ENCODE measurements around the gene PRDM5.

PRDM5 gene

DNA sequence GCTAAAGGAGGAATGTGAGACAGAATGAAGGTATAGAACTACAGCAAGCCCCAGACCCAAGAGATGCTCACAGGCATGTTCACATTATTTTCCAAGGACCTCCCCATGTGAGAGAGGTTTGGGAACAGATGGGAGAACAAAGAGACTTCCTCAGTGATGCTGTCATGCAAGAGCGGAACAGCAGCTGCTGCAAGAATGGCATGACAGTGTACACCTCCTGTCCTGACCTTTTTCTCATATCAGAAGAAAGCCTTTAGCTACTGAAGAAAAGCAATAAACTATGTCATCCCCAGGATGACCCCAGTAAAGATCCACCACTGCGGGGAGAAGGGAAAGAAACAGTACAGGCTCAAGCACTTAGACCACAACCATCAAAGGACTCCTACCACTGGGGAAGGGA is 7.2 kb downstream of the PRDM5 start:
- in situ Hi-C loops (cut with MboI; ENCODE audit: low sequenced_read_pairs) = no loop called here

GRCh38 chr4:120903419-120903818 is 19.1 kb downstream of the PRDM5 start:
- in situ Hi-C loops (cut with MboI; ENCODE audit: low sequenced_read_pairs) = no loop called here

DNA sequence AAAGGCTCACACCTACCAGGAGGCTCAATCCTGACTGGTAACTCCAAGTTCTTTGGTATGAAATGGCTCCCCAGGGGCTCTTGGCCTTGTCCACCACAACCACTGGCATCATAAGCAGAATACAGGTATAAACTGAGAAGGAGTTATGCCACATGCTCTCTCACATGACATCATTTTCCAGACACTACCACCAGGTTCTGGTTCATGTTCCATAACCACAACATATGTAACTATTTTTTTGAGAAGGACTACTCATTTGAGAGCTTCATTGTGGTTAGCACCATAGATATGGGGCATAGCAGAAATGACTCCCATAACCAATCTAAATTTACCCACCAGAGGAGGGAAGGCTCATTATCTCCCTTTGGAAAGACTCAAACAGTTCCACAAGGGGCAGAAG is 19.6 kb downstream of the PRDM5 start:
- in situ Hi-C loops (cut with MboI; ENCODE audit: low sequenced_read_pairs) = no loop called here

- in situ Hi-C loops (cut with MboI; ENCODE audit: low sequenced_read_pairs) = no loop called here
Observed at GRCh38 chr4:120901731-120902130, 20.8 kb downstream of the PRDM5 start.

DNA sequence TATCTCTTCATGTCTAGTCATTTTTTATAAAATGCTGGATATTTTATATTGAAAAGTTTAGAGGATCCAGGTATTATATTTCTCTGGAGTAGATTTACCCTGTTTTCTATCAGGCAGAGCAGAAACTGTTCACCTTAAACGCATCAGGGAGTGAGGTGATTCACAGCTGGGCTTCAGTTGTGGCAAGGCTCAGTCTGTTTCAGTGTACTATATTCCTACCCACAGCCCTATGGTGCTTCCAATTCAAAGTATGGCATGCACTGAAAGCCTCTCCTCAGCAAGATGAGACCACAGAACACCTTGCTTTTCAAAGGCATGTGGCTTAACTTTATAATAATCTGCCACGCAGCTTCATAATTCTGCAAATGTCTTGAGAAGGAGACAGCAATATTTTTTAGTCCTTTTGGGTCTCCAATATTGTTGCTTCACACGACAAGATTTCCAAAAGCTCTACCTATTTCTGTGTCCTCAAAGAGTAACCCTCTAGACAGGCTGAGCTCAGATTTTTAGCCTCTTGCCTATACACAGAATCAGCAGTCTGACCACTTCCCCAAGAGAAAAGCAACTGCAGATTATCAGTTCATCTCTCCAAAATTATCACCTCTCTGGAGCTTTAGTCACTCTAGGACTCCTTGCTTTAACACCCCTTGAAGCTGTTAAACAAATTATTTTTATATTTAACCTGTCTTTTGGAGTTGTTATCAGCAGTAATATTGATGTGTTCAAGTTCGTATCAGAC is 24.4 kb downstream of the PRDM5 start:
- in situ Hi-C loops (cut with MboI; ENCODE audit: low sequenced_read_pairs) = no loop called here

DNA sequence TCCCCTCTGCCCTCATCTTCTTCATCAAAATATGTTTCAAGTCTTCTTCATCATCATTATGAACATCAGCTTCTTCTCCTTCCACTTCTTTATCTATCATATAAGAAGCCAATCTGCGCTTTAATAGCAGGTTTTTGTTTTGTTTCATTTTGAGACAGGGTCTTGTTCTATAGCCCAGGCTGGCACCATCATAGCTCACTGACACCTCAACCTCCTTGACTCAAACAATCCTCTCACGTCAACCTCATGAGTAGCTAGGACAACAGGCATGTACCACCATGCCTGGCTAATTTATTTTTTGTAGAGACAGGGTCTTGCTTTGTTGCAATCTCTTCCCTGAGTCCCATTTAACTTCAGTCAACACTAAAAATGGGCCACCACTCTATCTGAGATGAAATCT is 27.0 kb downstream of the PRDM5 start:
- in situ Hi-C loops (cut with MboI; ENCODE audit: low sequenced_read_pairs) = no loop called here

- in situ Hi-C loops (cut with MboI; ENCODE audit: low sequenced_read_pairs) = no loop called here
Observed at GRCh38 chr4:120893314-120893713, 29.2 kb downstream of the PRDM5 start.

GRCh38 chr4:120886191-120886590 is 36.3 kb downstream of the PRDM5 start:
- in situ Hi-C loops (cut with MboI; ENCODE audit: low sequenced_read_pairs) = no loop called here

- in situ Hi-C loops (cut with MboI; ENCODE audit: low sequenced_read_pairs) = no loop called here
Observed at GRCh38 chr4:120881846-120882245, 40.7 kb downstream of the PRDM5 start.

- in situ Hi-C loops (cut with MboI; ENCODE audit: low sequenced_read_pairs) = no loop called here
Observed at GRCh38 chr4:120881351-120881750, 41.2 kb downstream of the PRDM5 start.

DNA sequence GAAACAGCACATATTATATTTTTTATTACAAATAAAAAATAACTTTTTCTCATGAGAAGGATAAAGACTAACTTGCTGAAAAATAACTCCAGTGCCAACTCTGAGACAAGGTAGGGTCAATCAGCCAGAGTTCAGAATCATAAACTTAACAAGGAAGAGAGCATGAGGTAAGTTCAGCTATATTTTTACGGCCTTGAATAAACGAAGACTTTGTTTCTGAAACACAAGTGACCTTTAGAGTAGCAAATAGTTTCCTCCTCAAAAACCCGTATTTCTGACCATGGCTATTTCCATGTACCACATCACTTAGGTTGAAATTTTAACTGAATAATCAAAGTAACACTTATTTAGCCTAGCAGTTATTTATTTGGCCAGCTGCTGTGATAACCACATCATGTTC is 45.5 kb downstream of the PRDM5 start:
- in situ Hi-C loops (cut with MboI; ENCODE audit: low sequenced_read_pairs) = no loop called here

GRCh38 chr4:120874792-120875774 is 47.4 kb downstream of the PRDM5 start:
- in situ Hi-C loops (cut with MboI; ENCODE audit: low sequenced_read_pairs) = no loop called here

DNA sequence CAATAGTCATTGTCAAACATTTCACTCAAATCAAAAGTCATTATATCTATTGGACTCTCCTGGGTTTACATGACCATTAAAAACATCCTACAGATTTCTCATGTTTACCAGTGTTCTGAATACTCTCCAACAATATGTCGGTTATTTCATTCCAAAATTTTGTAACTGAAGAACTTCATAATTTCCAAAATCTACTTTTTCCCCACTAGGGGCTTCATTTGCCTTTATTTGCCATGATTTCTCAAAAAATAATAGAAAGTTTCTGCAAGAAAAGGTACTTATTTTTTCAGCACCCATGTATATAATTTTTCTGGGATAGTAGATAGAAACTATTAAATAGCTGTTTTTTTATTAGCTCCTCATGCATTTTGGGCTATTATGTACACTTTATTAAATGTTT is 49.0 kb downstream of the PRDM5 start:
- in situ Hi-C loops (cut with MboI; ENCODE audit: low sequenced_read_pairs) = no loop called here

DNA sequence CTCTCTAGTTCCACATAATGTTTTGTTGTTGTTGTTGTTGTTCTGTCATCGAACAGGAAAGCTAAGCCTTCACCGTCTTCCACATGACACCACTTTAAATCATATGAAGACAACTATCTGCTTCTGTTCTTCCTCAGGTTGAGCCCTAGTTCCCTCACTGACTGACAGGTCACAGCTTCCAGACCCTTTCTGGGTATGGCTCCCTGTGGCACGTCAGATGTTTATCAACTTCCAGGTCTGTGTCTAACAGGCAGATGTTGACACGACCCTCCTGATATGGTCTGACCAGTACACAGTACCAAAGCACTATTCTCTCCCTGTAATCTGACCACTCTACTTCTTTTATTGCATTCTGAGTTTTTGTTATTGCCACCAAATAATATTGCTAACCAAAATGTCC is 51.4 kb downstream of the PRDM5 start:
- in situ Hi-C loops (cut with MboI; ENCODE audit: low sequenced_read_pairs) = no loop called here

DNA sequence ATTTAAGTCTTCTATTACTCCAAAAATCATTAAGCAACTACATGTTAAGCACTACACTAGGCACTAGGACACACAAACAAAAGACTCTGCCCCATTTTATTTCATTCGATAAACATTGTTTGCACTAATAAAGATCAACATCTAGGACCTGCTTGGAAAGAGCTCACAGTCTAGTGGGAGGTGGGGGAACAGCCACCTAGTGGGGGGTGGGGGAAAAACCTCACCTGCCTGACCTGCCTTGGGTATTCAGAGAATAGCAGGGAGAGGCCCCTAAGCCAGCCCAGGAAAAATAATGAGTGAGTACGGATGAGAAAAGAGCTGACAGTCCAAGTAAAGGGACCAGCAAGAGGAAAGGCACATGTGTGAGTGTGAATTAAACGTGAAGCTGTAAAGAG is 52.2 kb downstream of the PRDM5 start:
- in situ Hi-C loops (cut with MboI; ENCODE audit: low sequenced_read_pairs) = no loop called here

GRCh38 chr4:120869613-120870278 is 52.8 kb downstream of the PRDM5 start:
- in situ Hi-C loops (cut with MboI; ENCODE audit: low sequenced_read_pairs) = no loop called here

DNA sequence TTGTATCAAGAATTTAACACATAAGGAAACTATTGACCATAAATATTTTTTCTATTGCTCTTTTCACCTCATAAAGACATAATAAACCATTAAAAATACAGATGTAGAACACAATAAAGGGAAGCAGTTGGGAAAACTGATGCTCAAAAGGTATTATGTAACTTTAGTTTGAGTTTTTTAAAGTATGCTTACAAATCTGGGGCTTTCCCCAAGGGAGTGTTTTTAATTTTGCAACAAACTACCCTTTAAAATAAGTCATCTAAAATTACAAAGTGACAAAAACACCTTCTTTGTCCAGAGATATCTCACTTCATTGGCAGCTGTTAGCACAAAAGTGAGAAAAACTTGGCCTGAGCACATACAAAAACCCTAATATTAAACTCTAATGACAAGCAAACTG is 55.0 kb downstream of the PRDM5 start:
- in situ Hi-C loops (cut with MboI; ENCODE audit: low sequenced_read_pairs) = no loop called here

DNA sequence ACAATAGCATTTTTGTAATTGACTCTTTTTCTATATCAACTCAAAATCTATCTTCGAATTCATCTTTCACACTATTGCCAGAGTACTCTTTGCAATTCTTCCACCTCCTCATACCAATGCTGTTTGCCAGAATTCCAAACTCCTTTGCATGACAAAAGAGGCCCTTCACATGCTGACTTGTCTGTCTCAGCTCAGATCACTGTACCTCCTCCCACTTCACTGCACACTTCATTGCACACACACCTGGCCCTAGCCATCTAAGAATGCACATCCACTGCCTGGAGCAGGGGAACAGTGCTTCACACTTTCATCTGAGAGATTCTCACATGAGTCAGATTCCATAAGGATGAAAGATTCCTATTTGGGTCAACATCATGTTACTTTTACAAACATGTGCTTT is 56.5 kb downstream of the PRDM5 start:
- in situ Hi-C loops (cut with MboI; ENCODE audit: low sequenced_read_pairs) = no loop called here

GRCh38 chr4:120864969-120865368 is 57.6 kb downstream of the PRDM5 start:
- in situ Hi-C loops (cut with MboI; ENCODE audit: low sequenced_read_pairs) = no loop called here

- in situ Hi-C loops (cut with MboI; ENCODE audit: low sequenced_read_pairs) = no loop called here
Observed at GRCh38 chr4:120862432-120862831, 60.1 kb downstream of the PRDM5 start.

DNA sequence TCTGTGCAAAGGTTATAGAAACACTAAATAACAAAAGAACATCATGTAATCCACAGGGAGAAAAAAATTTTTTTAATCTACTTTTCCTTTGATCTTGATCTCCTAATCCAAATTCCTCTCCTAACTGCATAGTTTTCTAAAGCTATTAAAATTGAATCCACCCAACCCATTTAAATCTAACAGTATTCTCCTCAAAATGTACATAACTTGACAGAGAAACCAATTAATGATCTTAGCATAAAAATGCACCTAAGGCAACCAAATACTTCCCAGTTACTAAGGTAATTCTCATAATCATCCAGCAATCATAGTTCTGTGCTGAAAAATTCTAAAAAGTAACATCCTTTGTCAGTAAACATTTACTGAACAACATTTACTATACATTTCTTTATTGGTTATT is 60.7 kb downstream of the PRDM5 start:
- in situ Hi-C loops (cut with MboI; ENCODE audit: low sequenced_read_pairs) = no loop called here

DNA sequence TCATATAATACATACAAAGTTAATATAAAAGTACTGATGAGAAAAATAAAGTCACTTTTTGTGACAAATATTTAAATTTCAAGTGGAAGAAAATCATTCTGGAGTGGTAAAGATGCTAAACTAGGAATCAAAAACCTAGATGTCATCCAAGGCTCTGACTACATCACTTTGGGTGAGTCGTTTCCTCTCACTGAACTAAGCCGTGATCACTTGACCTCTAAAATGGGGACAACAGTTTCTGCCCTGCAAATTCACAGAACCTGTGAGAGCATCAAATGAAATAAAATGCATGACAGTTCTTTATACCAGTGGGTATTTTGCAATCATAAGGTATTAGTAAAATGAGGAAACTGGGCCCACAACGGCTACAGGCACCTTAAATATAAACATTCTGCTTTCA is 63.8 kb downstream of the PRDM5 start:
- in situ Hi-C loops (cut with MboI; ENCODE audit: low sequenced_read_pairs) = no loop called here

Data from HL-60/S4 treated with retinoic acid at 250 ng/mL for 4 days and 3 days (cell line).